Measurements from ENCODE around the gene SLC10A6.

SLC10A6 gene

DNA sequence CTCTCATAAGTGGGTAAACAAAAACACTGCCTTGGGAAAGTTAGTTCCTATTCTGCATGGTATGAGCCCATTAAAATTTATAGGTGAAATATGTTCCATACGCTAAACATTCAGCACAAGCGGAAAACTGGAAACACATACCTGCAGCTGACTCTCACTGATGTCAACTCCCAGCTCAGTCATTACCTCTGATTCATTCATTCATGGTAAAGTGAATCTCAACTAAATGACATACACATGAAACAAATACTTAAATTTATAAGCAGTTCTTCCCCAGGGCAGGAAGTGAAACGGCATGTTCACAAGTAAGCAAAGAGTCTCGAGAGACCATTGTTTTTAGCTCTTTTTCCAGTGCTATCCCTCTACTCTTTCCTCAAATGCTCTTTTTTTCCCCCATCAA lies 1.6 kb downstream of the SLC10A6 start:
- no peak for DNase-seq (ENCODE audit: low spot score)

DNA sequence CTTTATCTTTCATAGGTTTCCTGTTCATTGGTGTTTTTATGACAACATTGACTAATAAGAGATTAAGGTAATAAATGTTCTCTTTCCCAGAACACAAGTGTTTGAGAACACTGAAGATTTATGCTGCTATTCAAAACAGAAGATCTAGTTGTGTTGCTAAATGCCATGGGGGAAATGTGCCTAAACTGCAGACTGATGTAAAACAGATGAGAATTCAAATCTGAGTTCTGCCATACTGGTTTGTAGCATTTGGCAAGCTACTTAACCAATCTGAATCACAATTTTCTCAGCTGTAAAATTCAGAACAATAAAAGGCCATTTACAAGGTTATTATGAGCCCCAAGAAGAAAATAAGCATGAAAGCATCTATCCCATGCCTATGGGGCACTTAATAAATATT lies 2.3 kb downstream of the SLC10A6 start:
- no peak for DNase-seq (ENCODE audit: low spot score)

DNA sequence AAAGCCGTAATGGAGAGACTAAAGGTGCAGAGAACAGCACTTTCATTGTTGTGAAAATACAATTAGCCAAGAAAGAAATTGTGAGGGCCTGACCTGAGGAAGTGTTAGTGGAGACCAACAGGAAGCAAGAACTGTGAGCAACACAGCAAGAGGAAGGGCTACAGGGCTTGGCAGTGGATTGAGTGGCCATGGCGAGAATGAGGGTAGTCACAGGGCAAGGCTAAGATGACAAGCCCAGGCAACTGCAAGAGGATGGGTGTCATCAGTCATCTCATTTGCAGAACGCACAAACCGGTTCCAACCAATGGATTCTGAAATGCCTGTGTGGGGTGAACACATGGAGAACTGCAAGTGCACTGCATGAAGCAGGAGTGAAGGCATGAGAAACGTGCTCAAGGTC lies 3.6 kb downstream of the SLC10A6 start:
- no peak for DNase-seq (ENCODE audit: low spot score)

DNA sequence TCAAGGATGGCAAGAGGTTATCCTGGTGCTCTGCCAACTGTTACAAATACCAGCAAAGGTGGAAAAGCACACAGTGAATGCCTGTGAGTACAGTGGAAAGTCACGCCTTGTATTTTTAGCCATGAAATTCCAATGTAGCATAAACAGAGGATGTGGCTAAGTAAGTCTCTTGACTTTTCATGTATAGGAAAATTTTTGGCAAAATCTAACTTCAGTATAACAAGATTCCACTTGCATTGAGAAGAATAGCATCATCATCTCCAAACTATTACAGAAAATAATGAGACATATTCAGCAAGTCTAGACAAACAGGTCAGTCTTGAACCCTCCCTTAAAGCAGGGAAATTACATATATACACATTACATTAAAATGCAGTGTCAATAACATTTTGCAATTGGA lies 7.9 kb downstream of the SLC10A6 start:
- DNase-seq (ENCODE audit: low spot score) = no peak

DNA sequence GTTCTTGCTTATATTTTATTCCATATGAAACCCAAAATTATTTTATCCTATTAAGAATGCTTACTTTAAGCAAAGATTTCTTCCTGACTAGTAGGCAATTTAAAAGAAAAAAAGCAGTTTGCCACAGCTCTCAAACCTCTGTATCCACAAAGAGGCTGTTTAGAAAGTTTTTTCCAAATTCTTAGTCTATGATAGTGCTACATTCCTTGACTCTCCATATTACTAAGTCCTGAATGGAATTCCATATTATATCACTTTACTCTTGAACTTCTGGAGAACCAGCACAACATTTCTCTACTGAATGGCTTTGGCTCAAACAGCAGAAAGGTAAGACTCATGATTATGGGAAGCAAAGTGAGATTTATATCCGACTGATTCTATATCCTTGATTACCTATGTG lies 8.3 kb downstream of the SLC10A6 start:
- no peak for DNase-seq (ENCODE audit: low spot score)

DNA sequence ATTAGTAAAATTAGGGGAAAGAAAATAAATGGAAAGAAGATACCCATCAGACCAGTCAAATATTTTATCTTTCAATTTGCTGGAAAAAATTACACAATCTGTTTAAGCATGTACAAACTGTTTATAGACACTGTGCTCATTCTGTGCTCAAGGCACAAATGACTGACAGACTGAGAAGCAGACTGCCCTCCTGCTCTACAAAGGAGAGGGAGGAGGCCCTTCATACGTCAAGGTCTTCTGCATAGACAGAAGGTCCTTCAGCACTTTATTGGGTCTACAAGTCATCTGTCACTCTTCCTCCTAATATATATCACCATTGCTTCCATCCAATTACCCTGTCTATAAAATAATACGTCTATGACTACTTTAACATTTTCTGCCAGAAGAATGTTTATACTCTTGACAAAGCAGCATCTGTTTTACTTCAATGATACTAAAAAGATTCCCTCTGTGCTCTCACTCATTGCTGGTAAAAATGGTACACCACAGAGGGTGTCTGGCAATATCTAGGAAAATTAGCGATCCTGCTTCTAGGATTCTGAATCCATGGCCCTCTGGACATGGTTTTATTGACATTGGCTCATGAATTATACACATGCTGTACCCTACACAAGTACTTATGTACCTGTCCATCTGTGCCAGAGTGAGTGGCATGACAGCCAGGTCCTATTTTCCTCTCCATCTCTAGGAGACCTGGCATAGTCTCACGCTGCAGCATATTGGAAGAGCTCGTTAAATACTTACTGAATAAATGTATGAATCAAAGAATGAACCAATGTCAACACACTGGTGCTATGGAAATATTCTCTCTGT lies 11.3 kb downstream of the SLC10A6 start:
- DNase-seq (ENCODE audit: low spot score) = peak; percentile 28

DNA sequence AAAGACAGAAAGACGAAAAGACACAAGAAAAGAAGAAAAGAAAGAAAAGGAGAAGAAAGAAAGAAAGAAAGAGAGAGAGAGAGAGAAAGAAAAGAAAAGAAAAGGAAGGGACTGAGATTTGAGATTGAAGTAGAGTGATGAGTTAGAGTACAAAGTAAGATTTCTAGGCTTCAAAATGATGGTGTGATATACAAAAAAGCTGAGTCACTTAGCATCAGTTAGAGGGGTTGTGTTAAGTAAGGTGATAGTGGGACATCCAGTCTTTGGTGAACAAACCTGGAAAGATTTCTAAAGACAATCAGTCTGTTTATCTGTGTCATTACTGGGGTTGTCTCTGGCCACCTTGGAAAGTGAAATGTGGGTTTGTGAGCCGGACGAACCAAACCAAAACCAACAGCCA lies 13.5 kb downstream of the SLC10A6 start:
- DNase-seq (ENCODE audit: low spot score) = no peak

DNA sequence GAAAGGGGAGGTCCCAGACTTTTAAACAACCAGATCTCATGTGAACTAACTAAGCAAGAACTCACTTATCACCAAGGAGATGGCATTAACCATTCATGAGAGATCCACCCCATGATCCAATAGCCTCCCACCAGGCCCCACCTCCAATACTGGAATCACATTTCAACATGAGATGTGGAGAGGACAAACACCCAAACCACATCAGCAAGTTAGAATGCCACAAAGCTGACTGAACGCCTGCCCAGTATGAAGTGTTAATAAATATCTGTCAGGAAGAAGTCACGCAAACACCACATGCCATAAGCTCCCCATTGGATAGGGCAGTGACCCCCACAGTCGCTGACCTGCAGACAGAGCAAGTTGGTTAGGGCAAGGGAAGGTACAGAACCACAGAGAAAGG lies 14.3 kb downstream of the SLC10A6 start:
- DNase-seq (ENCODE audit: low spot score) = no peak

DNA sequence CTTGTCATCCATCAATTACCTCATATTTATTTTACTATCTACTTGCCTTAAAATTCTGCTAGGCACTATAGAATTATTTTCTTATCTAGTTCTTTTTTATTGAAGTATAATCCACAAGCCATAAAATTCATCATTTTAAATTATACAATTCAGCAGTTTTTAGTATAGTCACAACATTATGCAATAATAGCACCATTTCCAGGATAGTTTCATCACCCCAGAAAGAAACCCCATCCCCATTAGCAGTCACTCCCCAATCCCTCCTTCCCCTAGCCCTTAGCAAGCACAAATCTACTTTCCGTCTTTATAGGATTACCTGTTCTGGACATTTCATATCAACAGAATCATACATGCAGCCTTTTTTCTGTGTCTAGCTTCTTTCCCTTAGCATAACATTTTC lies 15.6 kb downstream of the SLC10A6 start:
- DNase-seq (ENCODE audit: low spot score) = no peak

DNA sequence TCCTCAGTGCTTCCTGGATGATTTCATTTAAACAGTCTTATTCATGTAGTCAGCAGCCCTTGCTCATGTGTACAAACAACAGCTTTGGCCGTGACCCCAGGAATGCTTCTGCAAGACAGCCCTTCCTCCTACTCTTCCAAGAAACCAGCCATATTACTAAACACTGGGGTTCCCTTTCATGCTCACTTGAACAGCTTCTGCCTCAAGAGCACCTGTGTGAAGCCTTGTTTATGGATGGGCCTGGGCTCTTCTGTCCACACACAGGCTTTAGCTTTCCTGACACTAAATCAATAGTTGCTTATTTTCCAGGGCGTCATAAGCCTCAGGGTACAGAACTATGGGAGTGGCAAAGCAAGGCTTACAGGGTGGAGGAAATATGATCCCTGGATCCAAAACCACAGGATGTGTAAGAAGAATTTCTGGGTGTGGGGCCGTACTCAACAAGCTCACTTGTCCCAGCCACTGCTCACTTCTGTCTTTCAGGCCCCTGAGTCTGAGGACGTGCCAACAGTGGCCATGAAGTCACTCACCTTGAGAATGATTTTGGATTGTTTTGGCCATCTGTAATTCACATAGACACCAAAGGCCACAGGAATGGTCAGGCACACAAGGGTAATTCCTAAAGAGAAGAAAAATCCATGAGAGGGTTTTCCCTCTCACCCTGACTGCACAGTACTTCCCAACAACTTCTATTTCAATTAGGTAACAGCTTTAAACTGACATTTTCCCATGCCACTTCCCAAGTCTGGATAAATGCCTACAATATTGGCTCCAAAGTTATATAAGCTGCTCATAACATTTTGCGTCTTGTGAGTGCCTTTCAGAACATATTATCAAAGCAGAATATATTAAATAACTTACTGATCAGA lies 17.7 kb downstream of the SLC10A6 start:
- no peak for DNase-seq (ENCODE audit: low spot score)

DNA sequence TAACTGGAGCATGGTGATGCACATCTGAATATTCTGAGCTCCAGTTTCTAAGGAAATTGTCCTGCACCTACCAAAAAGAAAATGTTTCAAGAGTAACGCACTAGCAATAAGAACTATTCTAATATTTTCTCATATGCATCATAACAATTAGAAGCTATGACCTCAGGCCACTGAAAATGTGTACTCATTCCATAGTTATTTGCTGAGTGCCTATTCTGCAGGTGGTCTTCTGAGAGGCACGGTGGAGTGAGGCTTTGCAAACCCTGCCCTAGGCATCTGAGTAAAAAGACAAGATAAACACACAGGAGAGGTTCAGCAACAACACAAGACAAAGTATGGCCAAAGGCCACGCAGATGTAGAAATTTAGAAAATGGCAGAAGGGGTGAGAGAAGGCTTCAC lies 23.7 kb downstream of the SLC10A6 start:
- DNase-seq (ENCODE audit: low spot score) = no peak

DNA sequence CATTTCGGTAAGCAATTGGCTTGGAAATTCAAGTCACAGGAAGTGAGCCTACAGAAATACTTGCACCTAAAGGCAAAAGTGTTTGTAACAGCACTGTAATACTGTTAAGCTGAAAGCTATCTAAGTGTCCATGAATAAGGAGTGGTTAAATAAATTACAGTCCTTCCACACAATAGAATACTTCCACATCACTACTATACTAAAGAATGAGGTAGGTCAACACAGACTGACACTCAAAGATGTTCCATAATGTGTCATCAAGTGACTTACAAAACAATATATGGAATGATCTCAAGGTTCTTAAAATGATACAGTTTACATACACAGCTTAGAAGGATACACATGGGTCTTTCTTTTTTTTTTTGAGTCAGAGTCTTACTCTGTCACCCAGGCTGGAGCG lies 27.0 kb downstream of the SLC10A6 start:
- DNase-seq (ENCODE audit: low spot score) = no peak

DNA sequence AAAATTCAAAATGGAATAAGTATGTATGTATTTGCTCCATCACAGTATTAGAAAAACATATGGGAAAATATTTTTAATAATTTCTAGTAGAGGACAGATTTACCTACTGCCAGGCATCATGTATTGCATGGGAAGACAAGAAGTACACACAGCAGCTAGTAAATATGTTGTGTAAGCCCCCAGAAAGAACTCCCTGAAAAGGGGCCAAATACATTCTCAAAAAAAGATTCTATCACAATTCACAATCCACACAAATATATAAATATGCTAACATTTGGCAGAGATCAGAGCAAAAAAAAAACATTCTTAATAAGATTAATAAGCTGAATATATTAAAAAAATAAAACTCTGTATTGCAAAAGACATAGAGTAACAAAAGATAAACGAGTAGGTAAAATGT lies 28.0 kb downstream of the SLC10A6 start:
- DNase-seq (ENCODE audit: low spot score) = no peak

DNA sequence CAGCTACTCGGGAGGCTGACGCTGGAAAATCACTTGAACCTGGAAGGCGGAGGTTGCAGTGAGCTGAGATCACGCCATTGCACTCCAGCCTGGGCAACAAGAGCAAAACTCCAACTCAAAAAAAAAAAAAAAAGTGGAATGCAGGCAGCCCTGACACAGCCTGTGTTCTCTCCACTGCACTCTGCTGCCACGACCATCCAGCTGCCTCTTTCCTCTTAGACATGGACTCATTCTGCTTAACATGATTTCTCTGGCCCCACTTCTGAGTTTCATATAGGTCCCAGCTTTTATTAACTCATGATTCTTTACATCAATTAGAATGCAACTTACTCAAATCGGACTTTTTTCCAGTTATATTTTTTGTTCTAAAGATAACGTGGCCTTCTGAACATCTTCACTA lies 29.6 kb downstream of the SLC10A6 start:
- no peak for DNase-seq (ENCODE audit: low spot score)

DNA sequence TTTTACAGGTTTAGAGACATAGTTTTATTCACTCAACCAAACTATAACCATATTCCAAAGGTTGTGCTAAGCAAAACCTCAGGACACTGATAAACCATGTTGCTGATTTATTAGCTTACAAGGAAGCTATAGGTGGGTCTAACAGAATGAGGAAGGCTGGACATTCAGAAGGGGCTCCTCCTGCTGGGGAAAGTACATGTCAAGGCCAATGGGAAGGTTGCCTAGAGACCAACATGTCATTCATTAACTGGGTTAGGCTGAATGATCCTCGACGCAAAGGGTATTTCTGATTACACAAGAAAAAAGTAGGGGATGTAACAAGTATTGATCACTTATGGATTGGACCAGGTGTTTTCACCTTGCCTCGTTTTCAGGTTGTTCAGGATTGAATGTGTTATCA lies 30.3 kb downstream of the SLC10A6 start:
- DNase-seq (ENCODE audit: low spot score) = no peak

DNA sequence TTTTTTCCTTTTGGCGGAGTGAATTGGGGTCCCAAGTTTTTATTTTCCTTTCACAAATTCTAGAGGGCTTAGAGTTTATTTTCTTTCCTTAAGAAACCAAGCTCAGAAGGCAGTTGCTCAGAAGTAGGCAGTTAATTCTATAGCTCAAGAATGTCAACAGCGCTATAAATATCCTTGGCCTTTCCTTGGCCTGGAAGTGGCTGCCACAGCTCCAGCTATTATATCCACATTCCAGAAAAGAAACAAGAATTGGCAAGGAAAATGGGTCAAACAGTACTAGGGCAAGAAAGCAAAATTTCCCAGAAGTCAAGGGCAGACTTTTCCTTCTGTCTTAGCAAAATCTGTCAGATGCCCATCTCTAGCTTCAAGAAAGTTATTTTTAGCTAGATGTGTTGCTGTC lies 31.0 kb downstream of the SLC10A6 start:
- no peak for DNase-seq (ENCODE audit: low spot score)

DNA sequence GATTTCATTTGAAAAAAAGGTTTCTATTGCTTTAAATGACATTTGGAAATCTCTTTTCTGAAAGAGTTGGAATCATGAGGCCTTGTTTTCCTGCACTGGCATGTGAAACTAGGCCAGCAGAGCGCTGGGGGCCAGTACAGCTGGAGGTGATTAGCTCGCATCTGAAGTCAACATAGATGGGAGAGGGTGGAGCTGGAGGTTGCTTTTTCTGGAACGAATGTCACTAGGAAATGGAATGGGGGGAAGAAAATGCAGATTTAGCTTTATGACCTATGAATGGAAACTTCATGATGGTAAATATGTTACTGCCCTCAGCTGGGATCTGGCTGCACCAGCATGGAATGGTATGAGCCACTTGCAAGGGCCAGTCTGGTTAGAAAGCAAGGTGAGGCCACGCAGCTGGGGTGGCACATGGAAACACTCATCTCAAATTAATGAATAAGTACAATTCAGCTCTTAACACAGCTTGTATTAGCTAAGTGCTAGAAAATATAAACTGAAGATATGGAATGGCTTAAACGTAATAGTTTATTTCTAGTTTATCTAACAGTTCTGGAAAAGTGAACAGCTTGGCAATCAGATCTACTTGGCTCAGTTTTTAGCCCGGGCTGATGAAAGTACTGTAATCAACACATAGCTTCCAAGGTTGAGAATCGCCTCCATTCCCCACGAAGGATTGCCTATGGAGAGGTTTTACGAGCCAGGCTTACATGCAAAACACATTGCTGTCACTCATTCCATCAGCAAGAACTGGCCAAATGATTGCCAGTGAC lies 32.5 kb downstream of the SLC10A6 start:
- no peak for DNase-seq (ENCODE audit: low spot score)

DNA sequence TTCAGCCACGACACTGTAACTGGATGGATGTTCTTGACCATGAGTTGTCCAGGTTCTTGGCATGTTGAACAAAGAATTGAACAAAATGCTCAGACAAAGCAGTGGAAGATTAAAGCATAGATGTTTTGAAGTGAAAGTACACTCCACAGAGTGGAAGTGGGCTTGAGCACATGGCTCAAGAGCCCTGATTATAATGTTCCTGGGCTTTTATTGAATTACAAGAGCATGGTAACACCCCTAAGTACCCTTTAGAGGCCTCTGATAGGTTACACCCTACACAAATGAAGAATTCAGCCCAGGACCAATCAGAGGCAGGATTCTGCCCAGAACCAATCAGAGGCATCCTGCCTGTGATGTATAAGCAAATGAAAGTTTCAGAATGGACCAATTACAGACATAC lies 33.5 kb downstream of the SLC10A6 start:
- no peak for DNase-seq (ENCODE audit: low spot score)

DNA sequence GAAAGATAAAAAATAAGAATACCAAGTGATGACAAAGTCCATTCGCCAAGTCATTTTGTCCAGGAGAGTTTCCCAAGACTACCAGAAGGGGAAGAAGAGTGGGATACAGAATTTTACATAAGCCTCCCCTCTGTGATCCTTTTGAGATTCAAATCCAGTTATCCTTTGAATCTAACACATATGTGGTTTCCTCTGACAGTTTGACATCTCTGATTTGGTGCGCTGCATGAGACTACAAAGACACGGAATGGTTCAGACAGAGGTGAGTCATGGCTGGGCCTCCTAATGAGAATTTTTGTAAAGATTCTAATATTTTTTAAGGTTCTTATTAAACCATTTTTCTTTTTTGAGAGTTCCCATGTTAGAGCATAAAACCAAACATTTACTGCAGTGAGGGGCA lies 38.3 kb downstream of the SLC10A6 start:
- DNase-seq (ENCODE audit: low spot score) = no peak

DNA sequence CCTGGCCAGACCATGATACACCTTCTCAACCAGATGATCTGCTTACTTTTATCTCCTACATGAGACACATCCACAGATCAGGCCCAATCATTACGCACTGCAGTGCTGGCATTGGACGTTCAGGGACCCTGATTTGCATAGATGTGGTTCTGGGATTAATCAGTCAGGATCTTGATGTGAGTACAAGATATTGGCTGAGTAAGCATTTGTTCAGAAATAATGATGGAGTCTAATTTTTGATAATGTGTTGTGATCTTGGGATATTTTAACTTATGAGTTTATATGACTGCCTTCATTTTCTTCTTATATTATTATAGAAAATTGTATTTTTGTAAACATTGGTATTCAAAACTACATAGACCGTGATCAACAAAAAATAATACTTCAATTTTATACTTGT lies 39.4 kb downstream of the SLC10A6 start:
- no peak for DNase-seq (ENCODE audit: low spot score)

DNA sequence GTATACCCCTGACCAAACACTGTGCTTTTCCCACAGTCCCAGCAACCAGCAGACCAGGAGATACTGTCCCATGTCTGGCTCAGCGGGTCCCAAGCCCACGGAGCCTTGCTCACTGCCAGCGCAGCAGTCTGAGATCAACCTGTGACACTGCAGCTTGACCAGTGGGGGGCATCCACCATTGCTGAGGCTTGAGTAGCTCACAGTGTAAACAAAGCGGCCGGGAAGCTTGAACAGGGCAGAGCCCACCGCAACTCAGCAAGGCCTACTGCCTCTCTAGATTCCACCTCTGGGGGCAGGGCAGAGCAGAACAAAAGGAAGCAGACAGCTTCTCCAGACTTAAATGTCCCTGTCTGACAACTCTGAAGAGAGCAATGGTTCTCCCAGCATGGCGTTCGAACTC lies 58.1 kb downstream of the SLC10A6 start:
- DNase-seq (ENCODE audit: low spot score) = no peak

DNA sequence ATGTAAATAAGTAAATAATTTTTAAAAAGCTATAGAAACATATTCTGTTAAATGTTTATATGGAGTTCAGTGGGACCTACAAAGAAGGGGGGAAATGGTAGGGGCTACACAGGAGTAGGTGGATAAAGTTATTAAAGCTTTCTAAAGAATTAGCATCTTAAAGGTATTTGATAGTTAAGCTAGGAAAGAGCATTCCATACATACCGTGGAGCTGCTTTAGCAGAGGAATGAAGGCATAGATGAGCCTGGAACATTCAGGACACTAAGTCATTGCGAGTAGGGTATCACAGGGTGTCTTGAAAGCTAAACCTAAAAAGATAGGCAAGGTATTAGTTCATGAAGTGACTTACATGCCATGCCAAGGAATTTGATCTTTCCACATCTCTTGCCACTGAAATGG lies 60.4 kb downstream of the SLC10A6 start:
- no peak for DNase-seq (ENCODE audit: low spot score)

DNA sequence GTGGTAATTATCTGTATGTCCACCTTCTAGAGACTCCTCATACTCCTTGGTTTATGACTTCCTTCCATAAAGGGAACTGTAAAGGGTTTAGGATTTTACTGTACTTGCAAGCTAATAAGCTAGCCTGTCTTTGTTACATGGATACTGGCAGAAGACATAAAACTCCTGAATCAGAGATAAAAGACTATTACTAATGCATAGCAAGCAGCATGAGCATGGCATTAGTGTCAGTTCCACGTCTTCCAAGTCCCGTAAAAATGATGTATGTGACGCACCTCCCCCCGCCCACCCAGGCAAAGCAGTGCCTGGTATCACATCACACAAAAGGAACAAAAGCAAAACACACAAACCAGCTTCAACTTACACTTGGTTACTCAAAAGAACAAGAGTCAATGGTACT lies 71.0 kb downstream of the SLC10A6 start:
- DNase-seq (ENCODE audit: low spot score) = peak; percentile 5
